Loucy (cell line): Measurements from ENCODE around the gene CARD9.

Source experiments
- H2AFZ ChIP-seq: fragments of 200-600 bp; sonication (generic); 2 replicates; pipeline ENCODE4 v1.6.0; 2016; ENCODE audit warnings: antibody characterized with exemption, mild to moderate bottlenecking, low read length, moderate library complexity
- H3F3A ChIP-seq: fragments of 200-600 bp; 2 replicates; pipeline ENCODE4 v1.6.0; 2016; ENCODE audit warnings: antibody characterized with exemption, low read depth, mild to moderate bottlenecking
- H3K27me3 ChIP-seq: fragments of 200-600 bp; sonication (generic); 2 replicates; pipeline ENCODE4 v1.6.1; 2014; ENCODE audit warnings: low read length, mild to moderate bottlenecking; ENCODE audit not compliant: insufficient read depth, poor library complexity, severe bottlenecking
- H3K36me3 ChIP-seq: fragments of 200-600 bp; sonication (generic); 2 replicates; pipeline ENCODE4 v1.6.1; 2016; ENCODE audit warnings: low read length; ENCODE audit not compliant: insufficient read depth
- H3K4me1 ChIP-seq: fragments of 200-600 bp; sonication (generic); 2 replicates; pipeline ENCODE4 v1.5.1; 2014; ENCODE audit warnings: low read length, mild to moderate bottlenecking; ENCODE audit not compliant: insufficient read depth, poor library complexity, severe bottlenecking
- H3K4me2 ChIP-seq: fragments of 200-600 bp; sonication (generic); 2 replicates; pipeline ENCODE4 v1.6.0; 2014; ENCODE audit warnings: antibody characterized with exemption, low read length, low read depth, mild to moderate bottlenecking; ENCODE audit not compliant: poor library complexity, severe bottlenecking
- H3K4me3 ChIP-seq: fragments of 200-600 bp; sonication (generic); 2 replicates; pipeline ENCODE4 v1.5.1; 2014; ENCODE audit warnings: low read length, mild to moderate bottlenecking, mixed read lengths; ENCODE audit not compliant: poor library complexity, severe bottlenecking
- H3K79me2 ChIP-seq: fragments of 200-600 bp; sonication (generic); 2 replicates; pipeline ENCODE4 v1.6.1; 2014; ENCODE audit warnings: low read length; ENCODE audit not compliant: insufficient read depth
- H3K9ac ChIP-seq: fragments of 200-600 bp; sonication (generic); 2 replicates; pipeline ENCODE4 v1.6.0; 2014; ENCODE audit warnings: mild to moderate bottlenecking, low read depth, low read length, moderate library complexity; ENCODE audit not compliant: poor library complexity, severe bottlenecking
- H3K9me2 ChIP-seq: fragments of 200-600 bp; sonication (generic); replicated peaks from 2 replicates; pipeline ENCODE4 v1.6.1; 2016; ENCODE audit warnings: low read depth, low read length, mixed read lengths
- H3K9me3 ChIP-seq: fragments of 200-600 bp; sonication (generic); 2 replicates; pipeline ENCODE4 v1.6.1; 2014; ENCODE audit warnings: mild to moderate bottlenecking, antibody characterized with exemption, low read length, low read depth; ENCODE audit not compliant: insufficient read depth
- H4K20me1 ChIP-seq: fragments of 200-600 bp; sonication (generic); 2 replicates; pipeline ENCODE4 v1.6.0; 2014; ENCODE audit warnings: antibody characterized with exemption, low read length, mild to moderate bottlenecking; ENCODE audit not compliant: insufficient read depth, poor library complexity, severe bottlenecking
- CTCF ChIP-seq: fragments of 200-600 bp; sonication (generic); conservative IDR thresholded peaks from 2 replicates; pipeline ENCODE4 v1.5.1; 2014; ENCODE audit warnings: mild to moderate bottlenecking, antibody characterized with exemption, low read length
- EZH2phosphoT487 ChIP-seq: fragments of 200-600 bp; IDR thresholded peaks from 2 replicates; pipeline ENCODE4 v1.6.1; 2018; ENCODE audit warnings: antibody characterized with exemption, mild to moderate bottlenecking, moderate library complexity, borderline replicate concordance

Gene CARD9

GRCh38 chr9:136316896-136317676, 56.4 kb downstream of the CARD9 start:
- no peak overlapping the region for H3K9ac ChIP-seq
- H3K36me3 ChIP-seq = no peaks in the 10 kb centered on the region
- no peaks in the 10 kb centered on the region for H3F3A ChIP-seq
- no peaks in the 10 kb centered on the region for H3K4me1 ChIP-seq
- no peaks in the 10 kb centered on the region for H3K27me3 ChIP-seq
- no peak overlapping the region for H2AFZ ChIP-seq
- H3K4me2 ChIP-seq = no peak overlapping the region
- TF ChIP-seq CTCF (no peak), EZH2phosphoT487 (no peak)
- no peaks in the 10 kb centered on the region for H3K79me2 ChIP-seq
- H3K9me2 ChIP-seq = no peaks in the 10 kb centered on the region
- H3K4me3 ChIP-seq = no peak overlapping the region
- H4K20me1 ChIP-seq = no peaks in the 10 kb centered on the region
- H3K9me3 ChIP-seq = no peaks in the 10 kb centered on the region; the same call in 1 of the 2 replicates

GRCh38 chr9:136316271-136316751, 57.2 kb downstream of the CARD9 start:
- H4K20me1 ChIP-seq = no peaks in the 10 kb centered on the region
- no peaks in the 10 kb centered on the region for H3K4me1 ChIP-seq
- H3K36me3 ChIP-seq = no peaks in the 10 kb centered on the region
- no peaks in the 10 kb centered on the region; the same call in 1 of the 2 replicates for H3K9me3 ChIP-seq
- H3K79me2 ChIP-seq = no peaks in the 10 kb centered on the region
- no peak overlapping the region for H3K4me2 ChIP-seq
- no peaks in the 10 kb centered on the region for H3K9me2 ChIP-seq
- H3F3A ChIP-seq = no peaks in the 10 kb centered on the region
- no peak overlapping the region for H3K4me3 ChIP-seq
- no peaks in the 10 kb centered on the region for H3K27me3 ChIP-seq
- no peak overlapping the region for H3K9ac ChIP-seq
- TF ChIP-seq EZH2phosphoT487 (no peak), CTCF (no peak)
- H2AFZ ChIP-seq = no peak overlapping the region

GRCh38 chr9:136314944-136315343, 58.5 kb downstream of the CARD9 start:
- Histone ChIP-seq H3K4me3 (no peak overlapping the region), H4K20me1 (no peaks in the 10 kb centered on the region), H3K79me2 (no peaks in the 10 kb centered on the region), H3K27me3 (no peaks in the 10 kb centered on the region), H3K36me3 (no peaks in the 10 kb centered on the region), H2AFZ (no peak overlapping the region), H3K4me2 (no peak overlapping the region), H3K9ac (no peak overlapping the region), H3K4me1 (peaks cover 6% of the 10 kb centered on the region), H3F3A (no peaks in the 10 kb centered on the region), H3K9me2 (no peaks in the 10 kb centered on the region), H3K9me3 (no peaks in the 10 kb centered on the region; the same call in 1 of the 2 replicates)
- TF ChIP-seq EZH2phosphoT487 (no peak), CTCF (no peak)
